C4-2B (cell line): ENCODE measurements around the gene SLC52A1.

Experiments used
- CTCF ChIP-seq: fragments of 450-650 bp; conservative IDR thresholded peaks from 2 replicates; pipeline ENCODE4 v1.5.1; 2017; ENCODE audit warnings: mild to moderate bottlenecking
- ZFX ChIP-seq: fragments of 450-650 bp; IDR thresholded peaks from 2 replicates; pipeline ENCODE4 v1.6.1; 2017

- TF ChIP-seq CTCF, result no peak
- TF ChIP-seq ZFX, result no peak
Observed at GRCh38 chr17:5068236-5068635, 33.0 kb upstream of the SLC52A1 start.
